Chondrocyte (in vitro differentiated cells): ENCODE results near the gene RGS11. TPM values are rescaled to one million over a fixed set of nuclear protein-coding genes. Genes with fewer than 3 reads are reported as not detected.
A peak's percentile ranks its signal among the peaks of the same experiment; 100 is the strongest.
"Not testable (repeated sequence)": the region's sequence is repeated elsewhere in the genome, so short reads cannot be mapped to it uniquely, and the experiment has no call there.

Source experiments
- DNase-seq: peaks from one replicate; pipeline ENCODE4 v3.0.0; 2021; ENCODE audit warnings: mixed read lengths, low spot score
- H3K27ac Mint-ChIP-seq: one replicate; pipeline ENCODE4 v1.8.0; 2021; ENCODE audit warnings: mild to moderate bottlenecking, moderate library complexity, mixed read lengths; ENCODE audit not compliant: unreplicated experiment
- H3K27me3 Mint-ChIP-seq: 2 replicates; pipeline ENCODE4 v1.8.0; 2021; ENCODE audit warnings: low read depth, mixed read lengths
- H3K36me3 Mint-ChIP-seq: 2 replicates; pipeline ENCODE4 v1.8.0; 2021; ENCODE audit warnings: low read depth, mixed read lengths
- H3K4me1 Mint-ChIP-seq: 2 replicates; pipeline ENCODE4 v1.8.0; 2021; ENCODE audit warnings: low read depth, mild to moderate bottlenecking, mixed read lengths
- H3K4me3 Mint-ChIP-seq: one replicate; pipeline ENCODE4 v1.8.0; 2021; ENCODE audit warnings: mild to moderate bottlenecking, moderate library complexity, mixed read lengths; ENCODE audit not compliant: unreplicated experiment
- H3K9me3 Mint-ChIP-seq: 2 replicates; pipeline ENCODE4 v1.8.0; 2021; ENCODE audit warnings: low read depth, mixed read lengths
- CTCF ChIP-seq: fragments of 200-600 bp; sonication (generic); IDR thresholded peaks from 2 replicates; pipeline ENCODE4 v1.5.0; 2021; ENCODE audit warnings: antibody characterized with exemption, mild to moderate bottlenecking, moderate library complexity
- total RNA-seq: library from RNA; stranded (reverse); gene quantifications from 3 replicates; pipeline ENCODE4 v1.2.1, GENCODE V29; 2021

Gene RGS11
- total RNA-seq, 1 donor from 2014 or later: 21.0 TPM

GRCh38 chr16:272633-273546 is 2.9 kb downstream of the RGS11 start:
- no peak overlapping the region for H3K4me3 Mint-ChIP-seq
- no peak overlapping the region for H3K27ac Mint-ChIP-seq
- peaks cover 5% of the 10 kb centered on the region for H3K4me1 Mint-ChIP-seq
- no peak for DNase-seq
- H3K9me3 Mint-ChIP-seq: no peaks in the 10 kb centered on the region
- no peaks in the 10 kb centered on the region for H3K27me3 Mint-ChIP-seq
- no peaks in the 10 kb centered on the region for H3K36me3 Mint-ChIP-seq
- TF ChIP-seq CTCF: no peak

GRCh38 chr16:270381-271255 is 5.1 kb downstream of the RGS11 start:
- Mint-ChIP-seq H3K9me3 (no peaks in the 10 kb centered on the region), H3K36me3 (no peaks in the 10 kb centered on the region), H3K4me1 (peaks cover 7% of the 10 kb centered on the region), H3K27ac (no peak overlapping the region), H3K4me3 (no peak overlapping the region), H3K27me3 (no peaks in the 10 kb centered on the region)
- TF ChIP-seq CTCF: no peak
- DNase-seq: peak; percentile 87

GRCh38 chr16:269061-269796 is 6.5 kb downstream of the RGS11 start:
- no peak for DNase-seq
- no peak overlapping the region for H3K27ac Mint-ChIP-seq
- TF ChIP-seq CTCF: no peak
- no peaks in the 10 kb centered on the region for H3K9me3 Mint-ChIP-seq
- no peaks in the 10 kb centered on the region for H3K36me3 Mint-ChIP-seq
- no peaks in the 10 kb centered on the region for H3K27me3 Mint-ChIP-seq
- H3K4me3 Mint-ChIP-seq: no peak overlapping the region
- peaks cover 4% of the 10 kb centered on the region for H3K4me1 Mint-ChIP-seq

GRCh38 chr16:268141-269053 is 7.3 kb downstream of the RGS11 start:
- H3K27ac Mint-ChIP-seq: no peak overlapping the region
- no peaks in the 10 kb centered on the region for H3K9me3 Mint-ChIP-seq
- no peak overlapping the region for H3K4me3 Mint-ChIP-seq
- no peak for DNase-seq
- H3K27me3 Mint-ChIP-seq: no peaks in the 10 kb centered on the region
- no peaks in the 10 kb centered on the region for H3K36me3 Mint-ChIP-seq
- peaks cover 4% of the 10 kb centered on the region for H3K4me1 Mint-ChIP-seq
- TF ChIP-seq CTCF: no peak

GRCh38 chr16:267562-267961 is 8.2 kb downstream of the RGS11 start:
- not testable (repeated sequence) for H3K4me1 Mint-ChIP-seq, DNase-seq, H3K9me3 Mint-ChIP-seq, H3K4me3 Mint-ChIP-seq, H3K27me3 Mint-ChIP-seq, H3K27ac Mint-ChIP-seq, H3K36me3 Mint-ChIP-seq
